ENCODE data around the gene PIP4P1. TPM values are rescaled to one million over a fixed set of nuclear protein-coding genes. Genes with fewer than 3 reads are reported as not detected.

Gene PIP4P1
- total and polyA plus RNA-seq, 2 of the 8 experiments (the other 6 are each of a cell fraction or from before 2014, with no cell fraction given) = 29.5 to 60.0 TPM

GRCh38 chr14:20455355-20456300 lies 5.6 kb downstream of the PIP4P1 start (continued):
- peak; percentile 12 to 23; a peak in 1 of 4 replicates for TF ChIP-seq SIN3A (conservative IDR thresholded peaks at IDR 0.05 in 1 of 2, IDR thresholded peaks at IDR 0.05 in 1 of 2; ENCODE audit: low read depth in 1 of 2, low read length in 2 of 2)
- TF ChIP-seq POLR2AphosphoS5 (IDR thresholded peaks at IDR 0.05; ENCODE audit: low read depth, low read length) = peak; percentile 47; the same call in 1 of the 2 replicates
- TF ChIP-seq KDM1A (IDR thresholded peaks at IDR 0.05; ENCODE audit: borderline replicate concordance, low read length) = no peak
- TF ChIP-seq KDM5A (IDR thresholded peaks at IDR 0.05; ENCODE audit: low read length) = 0 out of 2 replicates have a peak, but pooled peaks have one; percentile 47
